HAP-1 (cell line): ENCODE data around the gene SYNC.

Source experiments
- DNase-seq, 2 experiments: peaks; one replicate each; pipeline ENCODE4 v3.0.0-alpha.2; 2016 to 2020; ENCODE audit warnings: low spot score in 2 of 2
- H3K27me3 ChIP-seq: fragments of 250-450 bp; sonication (Bioruptor Pico); 2 replicates; pipeline ENCODE4 v1.5.1; 2020; ENCODE audit warnings: low read depth, mild to moderate bottlenecking, moderate library complexity
- H3K36me3 ChIP-seq: fragments of 250-450 bp; sonication (Bioruptor Pico); replicated peaks from 2 replicates; pipeline ENCODE4 v1.5.1; 2020; ENCODE audit warnings: mild to moderate bottlenecking
- H3K4me1 ChIP-seq: fragments of 250-450 bp; sonication (Bioruptor Pico); 2 replicates; pipeline ENCODE4 v1.5.1; 2020; ENCODE audit warnings: mild to moderate bottlenecking
- H3K4me3 ChIP-seq: fragments of 250-450 bp; sonication (Bioruptor Pico); 2 replicates; pipeline ENCODE4 v1.5.1; 2020; ENCODE audit warnings: mild to moderate bottlenecking, moderate library complexity
- H3K9me3 ChIP-seq: fragments of 250-450 bp; sonication (Bioruptor Pico); 2 replicates; pipeline ENCODE4 v1.5.1; 2020; ENCODE audit warnings: mild to moderate bottlenecking, moderate library complexity
- in situ Hi-C: fragments of 300-500 bp; cut with MboI; formaldehyde crosslinking; loops from 3 replicates; pipeline ENCODE4 v1.14.3; 2020; ENCODE audit warnings: low sequenced_read_pairs, inconsistent platforms, mixed read lengths

SYNC gene

GRCh38 chr1:32702599-32703478 lies at the start of gene SYNC:
Gene SYNC, minus strand, starts transcription at chr1:32702770. Its CDS starts 110 bp downstream, at chr1:32702660.
- peak; percentile 38 to 82 for DNase-seq
- H3K4me1 ChIP-seq, result peaks cover 6% of the 10 kb centered on the region
- H3K27me3 ChIP-seq, result no peaks in the 10 kb centered on the region
- no peaks in the 10 kb centered on the region for H3K9me3 ChIP-seq
- no peaks in the 10 kb centered on the region for H3K36me3 ChIP-seq
- H3K4me3 ChIP-seq, result peak within 1 kb of the TSS; percentile 50
- in situ Hi-C loops, result no loop called here

DNA sequence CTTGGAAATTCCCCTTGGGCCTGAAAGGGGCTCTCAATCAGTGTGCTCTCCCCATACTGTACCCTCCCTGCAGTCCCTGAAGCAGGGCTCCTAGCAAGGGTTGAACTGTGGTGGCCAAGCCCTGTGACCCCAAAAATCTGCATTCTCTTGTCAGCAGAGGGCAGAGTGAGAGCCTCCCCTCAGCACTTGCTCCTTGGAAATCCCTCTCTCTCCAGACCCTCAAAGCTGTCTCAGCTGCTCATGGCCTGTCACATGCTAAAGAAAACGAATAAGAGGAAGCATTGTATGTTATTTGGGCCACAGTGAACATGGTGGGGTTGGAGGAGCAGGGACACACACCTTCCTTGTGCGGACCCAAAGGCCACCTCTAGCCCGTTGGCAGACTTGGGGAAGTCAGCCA lies 47.2 kb upstream of the SYNC start:
- DNase-seq, result no peak

DNA sequence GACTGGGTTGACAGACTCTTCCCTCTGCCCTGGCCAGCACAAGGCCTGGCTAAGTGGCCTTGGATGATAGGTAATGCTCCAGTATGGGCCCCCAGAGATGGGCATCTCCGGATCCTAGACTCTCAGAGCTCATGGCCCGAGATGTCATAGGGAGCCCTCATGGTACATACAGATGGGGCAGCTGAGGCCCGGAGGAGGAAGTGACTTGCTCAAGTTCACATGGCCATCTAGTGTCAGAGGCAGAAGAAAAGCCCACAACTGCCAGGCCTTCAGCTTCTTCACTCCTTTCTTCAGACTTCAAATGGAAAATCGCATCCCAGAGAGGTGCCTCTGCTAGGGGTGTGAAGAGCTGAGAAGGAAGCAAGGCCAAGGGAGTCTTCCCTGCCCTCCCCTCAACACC lies 46.8 kb upstream of the SYNC start:
- Histone ChIP-seq H3K36me3 (no peaks in the 10 kb centered on the region), H3K27me3 (no peaks in the 10 kb centered on the region), H3K4me1 (no peaks in the 10 kb centered on the region), H3K9me3 (no peaks in the 10 kb centered on the region), H3K4me3 (no peak overlapping the region)
- in situ Hi-C loops, result no loop called here
- DNase-seq, result no peak

More for the DNA sequence above, 47.2 kb upstream of the SYNC start:
- Histone ChIP-seq H3K27me3 (no peaks in the 10 kb centered on the region), H3K4me1 (no peaks in the 10 kb centered on the region), H3K36me3 (no peaks in the 10 kb centered on the region), H3K9me3 (no peaks in the 10 kb centered on the region), H3K4me3 (no peak overlapping the region)
- in situ Hi-C loops, result no loop called here

- DNase-seq, result no peak
- no peaks in the 10 kb centered on the region for H3K36me3 ChIP-seq
- in situ Hi-C loops, result no loop called here
- no peak overlapping the region for H3K4me3 ChIP-seq
- no peaks in the 10 kb centered on the region for H3K27me3 ChIP-seq
- H3K9me3 ChIP-seq, result no peaks in the 10 kb centered on the region
- H3K4me1 ChIP-seq, result no peaks in the 10 kb centered on the region
Observed at GRCh38 chr1:32748926-32749325, 46.4 kb upstream of the SYNC start.

DNA sequence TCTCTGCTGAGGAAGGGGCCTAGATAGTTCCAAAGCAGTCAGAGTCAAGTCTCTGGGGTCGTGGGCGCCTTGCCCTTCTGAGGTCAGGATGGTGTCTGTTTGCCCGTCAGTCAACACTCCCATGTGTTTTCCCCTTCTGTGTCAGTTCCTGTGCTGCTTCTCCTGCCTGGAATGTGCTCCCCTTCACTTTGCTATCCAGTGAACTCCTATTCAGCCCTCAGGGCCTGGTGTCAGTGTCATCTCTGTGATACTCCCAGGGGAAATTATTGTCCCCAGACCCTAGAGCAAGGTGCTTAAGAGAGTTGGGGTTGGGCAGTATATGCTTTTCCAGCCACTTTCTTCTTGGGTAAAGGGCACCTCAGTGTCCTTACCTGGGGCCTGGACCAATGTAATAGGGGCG lies 45.8 kb upstream of the SYNC start:
- no peaks in the 10 kb centered on the region for H3K36me3 ChIP-seq
- no peak overlapping the region for H3K4me3 ChIP-seq
- in situ Hi-C loops, result no loop called here
- H3K4me1 ChIP-seq, result no peaks in the 10 kb centered on the region; the same call in 1 of the 2 replicates
- H3K27me3 ChIP-seq, result no peaks in the 10 kb centered on the region
- H3K9me3 ChIP-seq, result no peaks in the 10 kb centered on the region
- DNase-seq, result no peak

GRCh38 chr1:32746130-32746529 lies 43.6 kb upstream of the SYNC start:
- peaks cover 4% of the 10 kb centered on the region for H3K4me1 ChIP-seq
- DNase-seq, result no peak
- H3K9me3 ChIP-seq, result no peaks in the 10 kb centered on the region
- H3K4me3 ChIP-seq, result no peak overlapping the region
- in situ Hi-C loops, result no loop called here
- no peaks in the 10 kb centered on the region for H3K36me3 ChIP-seq
- no peaks in the 10 kb centered on the region for H3K27me3 ChIP-seq

GRCh38 chr1:32744071-32744425 lies 41.5 kb upstream of the SYNC start:
- peaks cover 9% of the 10 kb centered on the region for H3K4me1 ChIP-seq
- no peaks in the 10 kb centered on the region for H3K9me3 ChIP-seq
- in situ Hi-C loops, result no loop called here
- no peaks in the 10 kb centered on the region for H3K27me3 ChIP-seq
- no peak overlapping the region for H3K4me3 ChIP-seq
- H3K36me3 ChIP-seq, result no peaks in the 10 kb centered on the region
- no peak for DNase-seq

DNA sequence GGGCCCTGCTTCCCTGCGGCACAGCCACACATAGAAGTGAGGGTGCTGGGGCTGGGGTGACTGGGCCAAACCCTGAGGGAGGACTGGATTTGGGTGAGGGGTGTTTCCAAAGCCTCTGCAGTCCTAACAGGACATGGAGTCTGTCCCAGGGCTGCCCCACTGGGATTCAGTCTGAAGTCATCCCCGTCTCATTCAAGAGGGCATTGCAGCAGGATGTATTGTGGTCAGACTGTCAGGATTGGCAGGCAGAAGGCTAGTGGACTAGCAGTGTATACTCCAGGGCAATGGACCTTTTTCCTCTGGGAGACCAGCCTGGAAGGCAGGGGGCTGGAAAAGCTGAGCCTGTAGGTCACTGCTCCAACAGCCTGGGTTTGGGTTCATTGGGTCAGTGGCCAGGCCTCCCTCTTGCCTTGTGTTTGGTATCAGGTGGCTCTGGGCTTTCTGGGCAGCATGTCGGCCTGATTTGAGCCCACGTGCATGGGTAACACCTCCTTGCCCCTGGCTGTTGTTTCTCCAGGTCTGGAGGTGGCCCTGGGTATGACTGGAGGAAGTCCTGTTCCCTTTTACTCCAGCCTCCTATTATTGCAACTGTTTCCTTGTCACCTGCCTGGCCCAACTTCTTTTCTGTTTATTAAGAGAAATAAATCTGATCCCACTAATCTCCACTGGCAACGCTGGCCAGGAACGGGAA lies 41.0 kb upstream of the SYNC start:
- DNase-seq, result no peak
- in situ Hi-C loops, result no loop called here
- Histone ChIP-seq H3K4me3 (peak overlapping the region; percentile 50; the same call in 1 of the 2 replicates), H3K36me3 (no peaks in the 10 kb centered on the region), H3K9me3 (no peaks in the 10 kb centered on the region), H3K27me3 (no peaks in the 10 kb centered on the region), H3K4me1 (peaks cover 9% of the 10 kb centered on the region)

DNA sequence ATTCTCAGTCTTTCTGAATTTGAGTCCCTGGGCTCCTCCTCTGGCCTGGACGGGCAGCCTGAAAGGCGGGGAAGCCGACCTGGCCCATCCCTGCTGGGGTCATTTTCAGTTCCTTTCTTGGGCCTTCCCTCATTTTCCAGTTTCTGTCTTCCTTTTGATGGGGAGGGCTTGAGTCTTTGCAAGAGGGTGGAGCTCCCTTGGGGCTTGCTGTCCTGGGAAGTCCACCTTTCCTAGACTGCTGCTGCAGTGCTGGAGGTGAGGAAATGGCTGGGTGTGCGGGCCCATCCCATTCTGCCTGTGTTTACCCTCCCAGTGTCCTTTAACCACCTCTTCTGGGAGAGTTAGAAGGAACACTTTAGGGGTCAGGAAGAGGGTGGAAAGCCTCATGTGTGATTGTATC lies 40.4 kb upstream of the SYNC start:
- H3K36me3 ChIP-seq, result no peaks in the 10 kb centered on the region
- in situ Hi-C loops, result no loop called here
- H3K4me1 ChIP-seq, result peaks cover 9% of the 10 kb centered on the region
- no peaks in the 10 kb centered on the region for H3K27me3 ChIP-seq
- H3K9me3 ChIP-seq, result no peaks in the 10 kb centered on the region
- peak in 1 of 2 experiments; percentile 21 for DNase-seq
- H3K4me3 ChIP-seq, result peak overlapping the region; percentile 50

GRCh38 chr1:32742199-32742947 lies 39.8 kb upstream of the SYNC start:
- no peaks in the 10 kb centered on the region for H3K27me3 ChIP-seq
- H3K36me3 ChIP-seq, result no peaks in the 10 kb centered on the region
- peaks cover 9% of the 10 kb centered on the region for H3K4me1 ChIP-seq
- in situ Hi-C loops, result no loop called here
- H3K4me3 ChIP-seq, result peak overlapping the region; percentile 50
- H3K9me3 ChIP-seq, result no peaks in the 10 kb centered on the region
- peak in 1 of 2 experiments; percentile 41 for DNase-seq

DNA sequence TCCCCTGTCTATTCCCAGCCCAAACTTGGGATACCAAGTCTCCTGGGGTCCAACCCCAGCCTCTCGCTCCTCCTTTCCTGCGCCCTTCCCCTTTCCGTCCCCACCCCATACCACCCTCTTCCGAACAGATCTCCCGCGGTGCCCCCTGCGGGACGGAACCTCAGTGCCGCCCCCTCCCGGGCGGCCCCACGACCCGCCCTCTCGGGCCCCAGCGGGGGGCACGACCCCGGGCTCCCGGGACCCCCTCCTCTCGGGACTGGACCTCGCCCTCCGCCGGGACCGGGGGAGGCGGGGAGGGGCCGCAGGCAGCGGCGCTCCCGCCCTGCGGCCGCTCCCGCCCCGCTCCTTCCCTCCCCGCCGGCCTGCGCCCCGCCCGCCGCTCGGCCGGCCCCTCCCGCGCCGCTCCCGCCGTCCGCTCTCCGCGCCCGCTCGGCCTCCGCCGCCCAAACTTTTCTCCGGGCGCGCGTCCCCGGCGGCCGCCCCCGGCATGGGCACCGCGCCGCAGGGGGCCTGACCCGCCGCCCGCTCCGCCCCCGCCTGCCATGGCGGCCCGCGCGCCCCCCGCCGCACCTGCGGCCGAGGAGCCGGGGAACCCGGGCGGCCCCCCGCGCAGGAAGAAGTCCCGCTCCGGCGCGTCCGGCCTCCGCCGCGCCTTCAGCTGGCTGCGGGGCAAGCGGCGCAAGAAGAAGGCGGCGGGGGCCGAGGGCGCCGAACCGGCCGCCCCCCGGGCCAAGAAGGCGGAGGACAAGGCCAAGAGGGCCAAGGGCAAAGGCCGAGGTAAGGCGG lies 39.0 kb upstream of the SYNC start:
- Histone ChIP-seq H3K9me3 (no peaks in the 10 kb centered on the region), H3K4me1 (peaks cover 9% of the 10 kb centered on the region), H3K4me3 (peak overlapping the region; percentile 50), H3K27me3 (no peaks in the 10 kb centered on the region), H3K36me3 (no peaks in the 10 kb centered on the region)
- DNase-seq, result peak; percentile 26 to 68
- in situ Hi-C loops, result no loop called here

- Histone ChIP-seq H3K4me3 (peak overlapping the region; percentile 47), H3K27me3 (no peaks in the 10 kb centered on the region), H3K36me3 (no peaks in the 10 kb centered on the region), H3K9me3 (no peaks in the 10 kb centered on the region), H3K4me1 (peaks cover 9% of the 10 kb centered on the region)
- no peak for DNase-seq
- in situ Hi-C loops, result no loop called here
Observed at GRCh38 chr1:32741059-32741412, 38.5 kb upstream of the SYNC start.
